NCI-H2107 treated with DMSO at 0.1 percent for 48 hours (cell line): Measurements from ENCODE around the gene CMIP.
"Not testable (repeated sequence)": the region's sequence is repeated elsewhere in the genome, so short reads cannot be mapped to it uniquely, and the experiment has no call there.

Source experiments
- DNase-seq: peaks from one replicate; lab custom pipeline; 2025; ENCODE audit not compliant: unreplicated experiment; lab: John Stamatoyannopoulos, UW

The CMIP gene

GRCh38 chr16:81444448-81445121 is at the start of gene CMIP:
Gene CMIP (plus strand): TSS chr16:81444808.
- DNase-seq = no peak

- no peak for DNase-seq
Observed at GRCh38 chr16:81394966-81395655, 49.5 kb upstream of the CMIP start.

DNA sequence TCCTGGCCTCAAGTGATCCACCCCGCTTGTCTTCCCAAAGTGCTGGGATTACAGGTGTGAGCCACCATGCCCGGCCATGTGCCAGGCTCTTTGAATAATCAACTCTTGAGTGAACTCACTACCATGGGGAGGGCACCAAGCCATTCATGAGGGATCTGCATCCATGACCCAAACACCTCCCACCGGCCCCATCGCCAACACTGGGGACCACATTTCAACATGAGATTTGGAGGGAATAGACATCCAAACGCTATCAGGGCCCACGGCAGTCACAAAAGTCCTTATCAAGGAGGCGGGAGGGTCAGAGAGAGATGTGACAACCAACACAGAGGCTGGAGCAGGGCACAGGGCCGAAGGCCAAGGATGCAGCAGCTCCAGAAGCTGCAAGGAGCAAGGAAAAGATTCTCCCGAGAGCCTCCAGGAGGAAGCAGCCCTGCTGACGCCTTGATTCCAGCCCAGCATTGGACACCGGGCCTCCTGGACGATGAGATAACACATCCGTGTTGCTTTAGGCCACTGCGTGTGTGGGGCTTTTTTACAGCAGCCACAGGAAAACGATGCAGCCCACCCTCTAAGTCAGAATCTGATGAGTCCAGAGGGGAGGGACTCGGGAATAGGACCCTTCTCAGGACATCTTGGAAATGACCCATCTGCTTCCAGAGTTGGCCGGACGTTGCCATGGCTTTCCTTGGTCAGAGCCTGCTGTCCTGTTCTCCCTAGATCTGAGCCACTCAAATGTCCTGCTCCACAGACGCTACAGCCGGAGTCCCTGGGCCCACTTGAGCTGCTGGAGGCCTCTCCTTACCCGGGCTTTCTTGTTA is 47.3 kb upstream of the CMIP start:
- DNase-seq = no peak

GRCh38 chr16:81397879-81398520 is 46.6 kb upstream of the CMIP start:
- no peak for DNase-seq

- DNase-seq = no peak
Observed at GRCh38 chr16:81399909-81400308, 44.7 kb upstream of the CMIP start.

GRCh38 chr16:81401035-81401950 is 43.3 kb upstream of the CMIP start:
- DNase-seq = no peak

DNA sequence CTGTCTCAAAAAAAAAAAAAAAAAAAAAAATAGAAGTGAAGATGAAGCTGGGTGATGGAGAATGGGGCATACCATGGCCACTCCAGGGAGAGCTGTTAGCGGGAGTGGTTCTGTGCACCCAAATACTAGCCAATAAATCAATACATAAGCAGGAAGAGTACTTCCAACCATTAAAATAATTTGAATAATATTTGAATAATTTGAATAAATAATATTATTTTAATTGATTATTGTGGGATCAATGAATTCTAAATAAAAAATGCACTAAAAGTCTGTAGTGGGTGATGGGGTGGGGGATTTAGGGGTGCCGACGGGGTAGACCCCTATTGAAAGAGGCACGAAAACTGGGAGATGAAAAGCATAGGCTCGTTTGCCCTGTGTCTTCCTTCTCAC is 41.4 kb upstream of the CMIP start:
- DNase-seq = no peak

DNA sequence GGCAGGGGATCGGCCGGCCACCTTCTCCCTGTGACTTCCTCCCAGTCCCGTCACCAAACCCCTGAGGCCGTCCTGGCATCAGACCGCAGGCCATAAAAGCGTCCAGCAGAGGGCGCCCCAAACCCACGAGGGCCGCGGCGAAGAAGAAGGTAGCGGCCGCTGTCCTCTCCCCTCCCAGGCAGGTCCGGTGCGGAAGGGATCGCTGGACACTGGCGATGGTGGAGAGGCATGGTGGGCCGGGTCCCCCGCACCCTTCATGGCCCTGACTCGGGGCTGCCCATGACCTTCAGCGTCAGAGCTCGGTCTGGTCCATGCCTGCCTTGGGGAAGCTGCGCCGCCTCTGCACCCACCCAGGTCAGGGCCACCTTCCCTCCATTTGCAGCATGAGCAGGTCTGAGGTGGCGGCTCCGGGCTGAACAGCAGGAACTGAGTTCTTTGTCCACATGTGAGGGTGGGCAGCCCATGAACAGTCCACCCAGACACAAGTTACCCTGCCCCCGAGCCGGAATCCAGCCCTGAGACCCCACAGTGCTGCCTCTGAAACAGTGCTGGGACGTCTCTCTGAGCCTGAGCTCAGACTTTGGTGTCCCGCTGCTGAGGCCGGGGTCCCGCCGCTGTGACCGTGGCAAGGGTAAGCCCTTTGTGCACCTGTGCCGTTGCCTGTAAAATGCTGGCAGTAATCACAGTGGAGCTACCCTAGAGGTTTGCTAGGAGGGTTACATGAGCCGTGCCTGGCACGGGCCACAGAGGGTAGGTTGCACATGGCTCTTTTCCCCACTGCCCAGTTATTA is 40.8 kb upstream of the CMIP start:
- peak; percentile 68 for DNase-seq

- not testable (repeated sequence) for DNase-seq
Observed at GRCh38 chr16:81405002-81405401, 39.6 kb upstream of the CMIP start.

- no peak for DNase-seq
Observed at GRCh38 chr16:81405702-81406113, 38.9 kb upstream of the CMIP start.

DNA sequence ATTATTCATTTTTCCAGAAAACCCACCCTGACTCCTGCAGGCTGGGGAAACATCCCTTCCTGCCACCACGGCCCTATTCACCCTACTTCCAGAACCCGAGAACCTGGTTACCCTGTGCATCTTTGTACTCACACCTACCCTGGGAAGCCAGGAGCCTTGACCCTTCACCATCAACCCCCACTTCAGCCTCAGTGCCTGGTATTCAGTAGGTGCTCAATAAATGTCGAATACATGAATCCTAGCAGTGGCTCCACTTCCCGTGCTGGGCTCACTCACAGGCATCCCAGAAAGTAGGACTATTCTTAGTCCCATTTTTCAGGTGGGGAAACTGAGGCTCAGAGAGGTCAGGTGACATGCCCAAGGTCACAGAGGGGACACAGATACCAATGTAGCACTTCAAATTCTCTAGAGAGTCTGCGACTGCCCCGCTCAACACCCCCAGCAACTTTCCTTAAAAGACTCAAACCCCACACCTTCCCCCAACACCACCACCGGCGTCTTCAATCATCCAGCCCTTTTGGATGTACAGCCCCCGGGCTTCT is 36.1 kb upstream of the CMIP start:
- DNase-seq = no peak

DNA sequence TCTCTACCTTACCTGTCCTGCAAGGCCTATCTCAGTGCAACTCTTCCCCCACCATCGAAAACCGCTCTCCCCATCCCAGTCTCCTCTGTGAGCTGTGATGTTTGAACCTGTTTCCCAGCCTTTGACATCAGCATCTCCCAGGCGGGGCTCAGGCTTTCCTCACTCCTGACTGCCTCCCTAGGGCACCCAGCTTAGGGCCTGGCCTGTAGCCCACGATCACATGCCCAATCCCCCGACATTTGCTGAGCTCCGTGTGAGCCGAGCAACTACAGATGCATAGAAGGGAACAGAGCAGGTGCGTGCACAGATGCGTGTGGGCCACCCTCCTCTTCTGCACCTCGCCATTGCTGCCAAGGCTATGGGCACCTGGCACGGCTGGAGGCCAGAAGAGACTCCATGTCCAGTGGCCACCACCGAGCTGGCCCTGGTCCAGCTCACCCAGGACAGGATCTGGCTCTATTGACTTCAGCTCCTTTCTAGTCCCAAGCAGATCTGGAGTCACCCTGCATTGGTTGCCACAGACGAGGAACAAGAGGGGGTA is 35.5 kb upstream of the CMIP start:
- no peak for DNase-seq

- no peak for DNase-seq
Observed at GRCh38 chr16:81410643-81411293, 33.8 kb upstream of the CMIP start.

GRCh38 chr16:81413245-81413990 is 31.2 kb upstream of the CMIP start:
- no peak for DNase-seq

DNA sequence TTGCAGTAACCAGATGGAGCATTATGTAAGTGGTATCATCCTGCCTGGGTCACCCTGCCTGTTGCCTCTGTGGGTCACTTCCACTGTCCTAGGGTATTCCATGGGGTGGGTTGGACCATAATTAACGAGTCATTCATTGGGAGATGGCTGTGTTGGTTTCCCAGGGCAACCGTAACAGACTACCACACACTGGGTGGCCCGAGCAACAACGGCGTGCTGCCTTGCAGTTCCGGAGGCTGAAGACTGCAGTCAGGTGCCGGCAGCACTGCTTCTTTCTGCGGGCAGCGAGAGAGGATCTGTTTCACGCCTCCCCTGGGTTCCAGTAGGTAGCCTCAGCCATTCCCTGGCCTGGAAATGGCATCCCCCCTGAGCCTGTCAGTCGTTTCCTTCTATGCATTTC is 28.9 kb upstream of the CMIP start:
- no peak for DNase-seq

DNA sequence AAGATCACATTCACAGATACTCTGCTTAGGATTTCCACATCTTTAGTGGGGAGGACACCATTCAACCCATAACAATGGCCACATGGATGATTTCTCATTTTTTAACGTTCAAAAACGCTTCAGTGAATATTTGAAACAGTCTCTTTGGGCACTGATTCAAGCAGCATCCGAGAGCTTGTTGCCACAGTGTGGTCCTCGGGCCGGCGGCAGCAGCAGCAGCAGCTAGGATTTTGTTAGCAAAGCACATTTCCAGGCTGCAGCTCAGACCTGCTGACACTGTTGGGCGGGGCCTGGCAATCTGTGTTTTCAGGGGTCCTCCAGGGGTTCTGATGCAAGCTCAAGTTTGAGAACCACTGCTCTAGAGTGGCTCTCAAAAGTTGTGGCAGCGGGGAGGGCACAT is 27.9 kb upstream of the CMIP start:
- no peak for DNase-seq

DNA sequence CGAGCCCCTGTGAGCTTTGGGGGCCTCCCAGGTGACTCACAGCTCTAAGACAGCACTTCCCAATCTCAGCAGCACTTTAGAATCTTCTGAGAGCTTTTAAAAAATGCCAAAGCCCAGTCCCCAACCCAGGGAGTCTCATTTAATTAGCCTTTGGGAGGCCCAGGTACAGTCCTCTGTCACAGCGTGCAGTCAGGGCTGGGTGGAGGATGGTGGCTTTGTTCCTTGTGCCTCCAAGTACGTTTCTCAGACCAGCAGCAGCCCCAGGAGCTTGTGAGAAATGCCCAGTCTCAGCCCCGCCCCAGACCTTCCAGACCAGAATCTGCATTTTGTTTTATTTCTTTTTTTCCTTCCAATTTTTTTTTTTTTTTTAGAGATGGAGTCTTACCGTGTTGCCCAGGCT is 27.4 kb upstream of the CMIP start:
- no peak for DNase-seq

DNA sequence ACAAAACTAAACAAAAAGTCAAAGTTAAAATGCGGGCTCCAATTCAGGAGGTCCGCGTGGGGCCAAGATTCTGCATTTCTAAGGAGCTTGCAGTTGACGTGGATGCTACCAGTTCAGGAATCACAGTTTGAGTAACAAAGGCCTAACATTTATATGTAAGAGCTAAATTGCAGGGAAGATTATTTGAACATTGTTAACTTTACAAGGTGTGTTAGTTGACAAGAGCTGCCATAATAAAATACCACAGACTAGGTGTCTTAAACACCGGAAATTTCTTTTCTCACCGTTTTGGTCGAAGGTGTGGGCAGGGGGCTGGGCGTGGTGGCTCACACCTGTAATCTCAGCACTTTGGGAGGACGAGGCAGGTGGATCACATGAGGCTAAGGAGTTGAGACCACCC is 24.8 kb upstream of the CMIP start:
- DNase-seq = no peak
